Measurements from ENCODE around the gene PUDP.

The PUDP gene

DNA sequence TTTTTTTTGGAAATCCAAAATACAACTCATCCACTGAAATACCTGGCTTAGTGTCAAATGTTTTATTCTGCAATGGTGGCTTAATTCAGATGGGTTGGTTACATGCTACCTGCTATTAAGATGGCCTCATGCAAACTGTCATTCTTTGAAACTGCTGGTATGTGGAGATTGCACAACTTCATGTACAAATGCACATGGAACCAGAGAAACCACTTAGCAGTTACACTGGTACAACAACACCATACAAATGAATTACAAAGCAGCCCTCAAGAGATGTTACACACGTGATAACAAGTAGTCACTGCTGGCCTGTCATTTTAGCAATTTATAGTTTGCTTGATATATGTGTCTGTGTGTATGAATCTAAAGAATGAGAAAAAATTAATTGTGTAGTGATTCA, 85.0 kb downstream of the PUDP start:
- no peak for TF ChIP-seq CTCF (IDR thresholded peaks at IDR 0.05; ENCODE audit: insufficient read depth, low read length, poor library complexity, severe bottlenecking)
- no peak for DNase-seq (ENCODE audit: extremely low read depth, insufficient read length)
- no peaks in the 10 kb centered on the region for H3K27me3 ChIP-seq (replicated peaks; ENCODE audit: control insufficient read depth, insufficient read depth, low read length)
- no peak overlapping the region for H3K4me3 ChIP-seq (replicated peaks; ENCODE audit: low read depth, low read length)
- H3K36me3 ChIP-seq (ENCODE audit: control insufficient read depth, insufficient read depth, low read length): peaks cover 2% of the 10 kb centered on the region

GRCh38 chrX:7062276-7062675, 85.7 kb downstream of the PUDP start:
- Histone ChIP-seq H3K4me3 (replicated peaks; ENCODE audit: low read depth, low read length) (no peak overlapping the region), H3K36me3 (ENCODE audit: control insufficient read depth, insufficient read depth, low read length) (peaks cover 2% of the 10 kb centered on the region), H3K27me3 (replicated peaks; ENCODE audit: control insufficient read depth, insufficient read depth, low read length) (no peaks in the 10 kb centered on the region)
- DNase-seq (ENCODE audit: extremely low read depth, insufficient read length): no peak
- no peak for TF ChIP-seq CTCF (IDR thresholded peaks at IDR 0.05; ENCODE audit: insufficient read depth, low read length, poor library complexity, severe bottlenecking)

- DNase-seq (ENCODE audit: extremely low read depth, insufficient read length): no peak
- Histone ChIP-seq H3K36me3 (ENCODE audit: control insufficient read depth, insufficient read depth, low read length) (no peaks in the 10 kb centered on the region; the same call in none of the 2 replicates), H3K27me3 (replicated peaks; ENCODE audit: control insufficient read depth, insufficient read depth, low read length) (no peaks in the 10 kb centered on the region), H3K4me3 (replicated peaks; ENCODE audit: low read depth, low read length) (no peak overlapping the region)
- no peak for TF ChIP-seq CTCF (IDR thresholded peaks at IDR 0.05; ENCODE audit: insufficient read depth, low read length, poor library complexity, severe bottlenecking)
These were observed 86.5 kb downstream of the PUDP start for GRCh38 chrX:7061429-7061828.

GRCh38 chrX:7060444-7060843, 87.5 kb downstream of the PUDP start:
- H3K4me3 ChIP-seq (replicated peaks; ENCODE audit: low read depth, low read length): no peak overlapping the region
- no peak for TF ChIP-seq CTCF (IDR thresholded peaks at IDR 0.05; ENCODE audit: insufficient read depth, low read length, poor library complexity, severe bottlenecking)
- DNase-seq (ENCODE audit: extremely low read depth, insufficient read length): no peak
- H3K36me3 ChIP-seq (ENCODE audit: control insufficient read depth, insufficient read depth, low read length): no peaks in the 10 kb centered on the region; the same call in none of the 2 replicates
- H3K27me3 ChIP-seq (replicated peaks; ENCODE audit: control insufficient read depth, insufficient read depth, low read length): no peaks in the 10 kb centered on the region

- Histone ChIP-seq H3K27me3 (replicated peaks; ENCODE audit: control insufficient read depth, insufficient read depth, low read length) (no peaks in the 10 kb centered on the region), H3K36me3 (ENCODE audit: control insufficient read depth, insufficient read depth, low read length) (no peaks in the 10 kb centered on the region; the same call in none of the 2 replicates), H3K4me3 (replicated peaks; ENCODE audit: low read depth, low read length) (no peak overlapping the region)
- DNase-seq (ENCODE audit: extremely low read depth, insufficient read length): no peak
- no peak for TF ChIP-seq CTCF (IDR thresholded peaks at IDR 0.05; ENCODE audit: insufficient read depth, low read length, poor library complexity, severe bottlenecking)
These were observed 88.1 kb downstream of the PUDP start for GRCh38 chrX:7059859-7060258.

GRCh38 chrX:7059214-7059838, 88.6 kb downstream of the PUDP start:
- no peak overlapping the region for H3K4me3 ChIP-seq (replicated peaks; ENCODE audit: low read depth, low read length)
- no peaks in the 10 kb centered on the region for H3K27me3 ChIP-seq (replicated peaks; ENCODE audit: control insufficient read depth, insufficient read depth, low read length)
- no peak for TF ChIP-seq CTCF (IDR thresholded peaks at IDR 0.05; ENCODE audit: insufficient read depth, low read length, poor library complexity, severe bottlenecking)
- DNase-seq (ENCODE audit: extremely low read depth, insufficient read length): peak; percentile 80
- peaks cover 2% of the 10 kb centered on the region for H3K36me3 ChIP-seq (ENCODE audit: control insufficient read depth, insufficient read depth, low read length)

Measured in GM06990 (cell line).